ENCODE data around the gene SYPL1. TPM values are rescaled to one million over a fixed set of nuclear protein-coding genes. Genes with fewer than 3 reads are reported as not detected.

SYPL1 gene
- polyA plus RNA-seq, 1 donor from 2014 or later = 17.4 TPM

- no peaks in the 10 kb centered on the region for H3K9me3 ChIP-seq (ENCODE audit: low read length)
- H3K36me3 ChIP-seq (ENCODE audit: insufficient read depth, low read length) = no peaks in the 10 kb centered on the region
- no peak overlapping the region for H3K4me2 ChIP-seq (ENCODE audit: low read length)
- H3K27ac ChIP-seq (ENCODE audit: low read length) = no peak overlapping the region
- H3K27me3 ChIP-seq (ENCODE audit: insufficient read depth, low read depth, low read length) = no peaks in the 10 kb centered on the region
- no peaks in the 10 kb centered on the region for H4K20me1 ChIP-seq (ENCODE audit: insufficient read depth)
- H3F3A ChIP-seq (ENCODE audit: insufficient read depth, low read length, poor library complexity, severe bottlenecking) = no peaks in the 10 kb centered on the region
- H3K9ac ChIP-seq (ENCODE audit: low read length) = no peak overlapping the region
- no peak overlapping the region for H2AFZ ChIP-seq (ENCODE audit: low read depth, low read length)
- H3K4me3 ChIP-seq (ENCODE audit: low read length) = no peak overlapping the region
- H3K79me2 ChIP-seq (replicated peaks; ENCODE audit: insufficient read depth, low read length) = no peaks in the 10 kb centered on the region
- H3K9me2 ChIP-seq (ENCODE audit: insufficient read depth, low read length) = no peaks in the 10 kb centered on the region
- TF ChIP-seq MXI1 (conservative IDR thresholded peaks at IDR 0.05; ENCODE audit: poor library complexity, severe bottlenecking) = no peak
- TF ChIP-seq REST (IDR thresholded peaks at IDR 0.05; ENCODE audit: borderline replicate concordance) = no peak
- no peak for TF ChIP-seq EZH2 (IDR thresholded peaks at IDR 0.05; ENCODE audit: borderline replicate concordance, insufficient read depth, low read length, poor library complexity, severe bottlenecking)
- no peak for TF ChIP-seq RAD21 (conservative IDR thresholded peaks at IDR 0.05)
- no peak for TF ChIP-seq SMC3 (conservative IDR thresholded peaks at IDR 0.05; ENCODE audit: poor library complexity)
- no peak for TF ChIP-seq EP300 (conservative IDR thresholded peaks at IDR 0.05; ENCODE audit: poor library complexity, severe bottlenecking)
- TF ChIP-seq, protein P1, sequence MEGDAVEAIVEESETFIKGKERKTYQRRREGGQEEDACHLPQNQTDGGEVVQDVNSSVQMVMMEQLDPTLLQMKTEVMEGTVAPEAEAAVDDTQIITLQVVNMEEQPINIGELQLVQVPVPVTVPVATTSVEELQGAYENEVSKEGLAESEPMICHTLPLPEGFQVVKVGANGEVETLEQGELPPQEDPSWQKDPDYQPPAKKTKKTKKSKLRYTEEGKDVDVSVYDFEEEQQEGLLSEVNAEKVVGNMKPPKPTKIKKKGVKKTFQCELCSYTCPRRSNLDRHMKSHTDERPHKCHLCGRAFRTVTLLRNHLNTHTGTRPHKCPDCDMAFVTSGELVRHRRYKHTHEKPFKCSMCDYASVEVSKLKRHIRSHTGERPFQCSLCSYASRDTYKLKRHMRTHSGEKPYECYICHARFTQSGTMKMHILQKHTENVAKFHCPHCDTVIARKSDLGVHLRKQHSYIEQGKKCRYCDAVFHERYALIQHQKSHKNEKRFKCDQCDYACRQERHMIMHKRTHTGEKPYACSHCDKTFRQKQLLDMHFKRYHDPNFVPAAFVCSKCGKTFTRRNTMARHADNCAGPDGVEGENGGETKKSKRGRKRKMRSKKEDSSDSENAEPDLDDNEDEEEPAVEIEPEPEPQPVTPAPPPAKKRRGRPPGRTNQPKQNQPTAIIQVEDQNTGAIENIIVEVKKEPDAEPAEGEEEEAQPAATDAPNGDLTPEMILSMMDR (IDR thresholded peaks at IDR 0.05; ENCODE audit: poor library complexity, severe bottlenecking) = no peak
- TF ChIP-seq TAF1 (IDR thresholded peaks at IDR 0.05; ENCODE audit: low read depth) = no peak
- TF ChIP-seq POLR2AphosphoS5 (IDR thresholded peaks at IDR 0.05) = no peak
These were observed 59.4 kb downstream of the SYPL1 start for GRCh38 chr7:106052681-106053080.

DNA sequence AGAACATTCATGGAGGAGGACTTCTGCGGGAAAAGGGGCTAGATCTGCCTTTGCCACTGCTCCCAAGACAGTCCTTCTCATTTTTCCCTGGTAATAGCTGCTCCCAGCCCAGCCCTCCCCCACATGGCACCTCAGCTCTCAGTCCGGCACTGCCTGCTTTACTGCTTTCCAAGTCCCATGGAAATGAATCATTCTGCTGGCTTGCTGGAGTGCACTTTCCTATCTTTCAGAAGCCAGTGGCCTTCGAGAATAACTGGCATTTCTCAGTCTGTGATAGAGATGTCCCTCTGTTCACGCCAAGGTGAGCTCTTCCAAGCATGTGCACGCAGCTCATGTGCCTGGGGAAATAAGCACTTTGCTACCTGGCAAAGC, 61.4 kb downstream of the SYPL1 start:
- H2AFZ ChIP-seq (ENCODE audit: low read depth, low read length) = no peak overlapping the region
- no peak overlapping the region for H3K9ac ChIP-seq (ENCODE audit: low read length)
- no peaks in the 10 kb centered on the region for H3K79me2 ChIP-seq (replicated peaks; ENCODE audit: insufficient read depth, low read length)
- no peaks in the 10 kb centered on the region for H3K9me3 ChIP-seq (ENCODE audit: low read length)
- H3K9me2 ChIP-seq (ENCODE audit: insufficient read depth, low read length) = no peaks in the 10 kb centered on the region
- H3K27ac ChIP-seq (ENCODE audit: low read length) = no peak overlapping the region
- TF ChIP-seq MXI1 (conservative IDR thresholded peaks at IDR 0.05; ENCODE audit: poor library complexity, severe bottlenecking) = no peak
- TF ChIP-seq, protein P1 (IDR thresholded peaks at IDR 0.05; ENCODE audit: poor library complexity, severe bottlenecking) = no peak
- no peak for TF ChIP-seq EP300 (conservative IDR thresholded peaks at IDR 0.05; ENCODE audit: poor library complexity, severe bottlenecking)
- no peak for TF ChIP-seq TAF1 (IDR thresholded peaks at IDR 0.05; ENCODE audit: low read depth)
- TF ChIP-seq REST (IDR thresholded peaks at IDR 0.05; ENCODE audit: borderline replicate concordance) = no peak
- TF ChIP-seq SMC3 (conservative IDR thresholded peaks at IDR 0.05; ENCODE audit: poor library complexity) = no peak
- TF ChIP-seq RAD21 (conservative IDR thresholded peaks at IDR 0.05) = no peak
- TF ChIP-seq EZH2 (IDR thresholded peaks at IDR 0.05; ENCODE audit: borderline replicate concordance, insufficient read depth, low read length, poor library complexity, severe bottlenecking) = no peak
- no peak for TF ChIP-seq POLR2AphosphoS5 (IDR thresholded peaks at IDR 0.05)
- H3F3A ChIP-seq (ENCODE audit: insufficient read depth, low read length, poor library complexity, severe bottlenecking) = no peaks in the 10 kb centered on the region
- no peak overlapping the region for H3K4me2 ChIP-seq (ENCODE audit: low read length)
- no peaks in the 10 kb centered on the region for H4K20me1 ChIP-seq (ENCODE audit: insufficient read depth)
- H3K27me3 ChIP-seq (ENCODE audit: insufficient read depth, low read depth, low read length) = no peaks in the 10 kb centered on the region
- H3K36me3 ChIP-seq (ENCODE audit: insufficient read depth, low read length) = no peaks in the 10 kb centered on the region
- no peak overlapping the region for H3K4me3 ChIP-seq (ENCODE audit: low read length)
